ENCODE measurements around the gene CORO1A. TPM values are rescaled to one million over a fixed set of nuclear protein-coding genes. Genes with fewer than 3 reads are reported as not detected.

The CORO1A gene
- total and polyA plus RNA-seq, 2 experiments from 2014 or later, result 1.7 to 4.8 TPM

DNA sequence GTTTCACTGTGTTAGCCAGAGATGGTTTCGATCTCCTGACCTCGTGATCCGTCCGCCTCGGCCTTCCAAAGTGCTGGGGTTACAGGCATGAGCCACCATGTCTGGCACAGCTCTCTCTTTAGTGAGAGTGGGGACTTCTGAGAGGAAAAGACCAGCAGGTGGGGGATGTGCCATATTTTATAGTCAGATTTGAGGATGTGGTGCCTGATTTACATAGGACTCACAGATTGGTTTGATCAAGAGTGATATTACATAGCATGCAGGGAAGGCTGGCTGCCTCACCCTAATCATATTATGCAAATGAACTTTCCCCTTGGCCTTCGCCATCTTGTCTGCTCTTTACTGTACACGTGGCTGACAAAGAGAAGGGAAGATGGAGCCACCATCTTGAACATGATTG, 32.3 kb upstream of the CORO1A start:
- in situ Hi-C loops (cut with MboI), result no loop called here
- 67 to 73% methylated on average over 7 of the region's 7 CpGs for WGBS, 2 experiments (ENCODE audit: low coverage in 1 of 2, low lambda C conversion rate in 2 of 2, missing lambda C conversion rate in 2 of 2)
- H3K79me2 ChIP-seq (ENCODE audit: insufficient read depth), result no peaks in the 10 kb centered on the region

DNA sequence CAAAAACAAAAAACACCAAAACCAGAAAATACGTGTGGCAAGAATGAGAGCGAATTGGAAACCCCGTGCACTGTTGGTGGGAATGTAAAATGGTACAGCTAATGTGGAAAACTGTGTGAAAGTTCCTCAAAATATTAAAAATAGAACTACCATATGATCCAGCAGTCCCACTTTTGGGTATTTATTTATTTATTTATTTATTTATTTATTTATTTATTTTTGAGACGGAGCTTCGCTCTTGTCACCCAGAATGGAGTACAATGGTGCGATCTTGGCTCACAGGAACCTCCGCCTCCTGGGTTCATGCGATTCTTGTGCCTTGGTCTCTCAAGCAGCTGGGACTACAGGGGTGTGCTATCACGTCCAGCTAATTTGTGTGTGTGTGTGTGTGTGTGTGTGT, 30.9 kb upstream of the CORO1A start:
- no peaks in the 10 kb centered on the region for H4K20me1 ChIP-seq (ENCODE audit: insufficient read depth)
- in situ Hi-C loops (cut with MboI), result no loop called here
- no peak overlapping the region for H2AFZ ChIP-seq
- no peaks in the 10 kb centered on the region for H3K9me2 ChIP-seq (ENCODE audit: insufficient read depth)
- TF ChIP-seq EZH2 (IDR thresholded peaks at IDR 0.05; ENCODE audit: insufficient read depth, poor library complexity, severe bottlenecking) (no peak), EZH2phosphoT487 (IDR thresholded peaks at IDR 0.05; ENCODE audit: insufficient read depth, low read depth) (no peak)
- H3K4me3 ChIP-seq, result no peak overlapping the region
- H3K27me3 ChIP-seq (replicated peaks; ENCODE audit: insufficient read depth), result no peaks in the 10 kb centered on the region
- no peaks in the 10 kb centered on the region for H3F3A ChIP-seq (ENCODE audit: insufficient read depth)
- H3K9me3 ChIP-seq (ENCODE audit: low read depth), result peaks cover 5% of the 10 kb centered on the region
- no peaks in the 10 kb centered on the region for H3K36me3 ChIP-seq (ENCODE audit: low read depth)
- 84 to 85% methylated on average over 9 of the region's 9 CpGs for WGBS, 2 experiments (ENCODE audit: low coverage in 1 of 2, low lambda C conversion rate in 2 of 2, missing lambda C conversion rate in 2 of 2)
- no peaks in the 10 kb centered on the region for H3K4me1 ChIP-seq (ENCODE audit: insufficient read depth)
- H3K4me2 ChIP-seq (ENCODE audit: unreplicated experiment), result no peak overlapping the region
- H3K27ac ChIP-seq, result no peak overlapping the region
- H3K79me2 ChIP-seq (ENCODE audit: insufficient read depth), result no peaks in the 10 kb centered on the region
- no peak overlapping the region for H3K9ac ChIP-seq
- DNase-seq, result no peak

More for the DNA sequence above, 32.3 kb upstream of the CORO1A start:
- Histone ChIP-seq H4K20me1 (ENCODE audit: insufficient read depth) (no peaks in the 10 kb centered on the region), H3K9me2 (ENCODE audit: insufficient read depth) (no peaks in the 10 kb centered on the region), H3K4me2 (ENCODE audit: unreplicated experiment) (no peak overlapping the region), H3K9me3 (ENCODE audit: low read depth) (peaks cover 5% of the 10 kb centered on the region), H3K4me1 (ENCODE audit: insufficient read depth) (no peaks in the 10 kb centered on the region), H3K27me3 (replicated peaks; ENCODE audit: insufficient read depth) (no peaks in the 10 kb centered on the region), H3K9ac (no peak overlapping the region), H3F3A (ENCODE audit: insufficient read depth) (no peaks in the 10 kb centered on the region), H3K4me3 (no peak overlapping the region), H3K27ac (no peak overlapping the region), H3K36me3 (ENCODE audit: low read depth) (no peaks in the 10 kb centered on the region), H2AFZ (no peak overlapping the region)
- TF ChIP-seq EZH2phosphoT487 (IDR thresholded peaks at IDR 0.05; ENCODE audit: insufficient read depth, low read depth) (no peak), EZH2 (IDR thresholded peaks at IDR 0.05; ENCODE audit: insufficient read depth, poor library complexity, severe bottlenecking) (no peak)
- no peak for DNase-seq

DNA sequence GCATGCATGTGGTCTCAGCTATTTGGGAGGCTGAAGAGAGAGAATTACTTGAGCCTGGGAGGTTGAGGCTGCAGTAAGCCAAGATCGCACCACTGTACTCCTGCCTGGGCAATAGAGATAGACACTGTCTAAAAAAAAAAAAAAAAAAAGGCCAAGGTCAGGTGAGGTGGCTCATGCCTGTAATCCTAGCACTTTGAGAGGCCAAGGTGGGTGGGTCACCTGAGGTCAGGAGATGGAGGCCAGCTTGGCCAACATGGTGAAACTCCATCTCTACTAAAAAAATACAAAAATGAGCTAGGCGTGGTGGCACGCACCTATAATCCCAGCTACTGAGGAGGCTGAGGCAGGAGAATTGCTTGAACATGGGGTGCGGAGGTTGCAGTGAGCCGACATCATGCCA, 28.2 kb upstream of the CORO1A start:
- H3K27ac ChIP-seq, result no peak overlapping the region
- no peaks in the 10 kb centered on the region for H3K27me3 ChIP-seq (replicated peaks; ENCODE audit: insufficient read depth)
- DNase-seq, result no peak
- no peak overlapping the region for H3K9ac ChIP-seq
- H2AFZ ChIP-seq, result no peak overlapping the region
- H3K36me3 ChIP-seq (ENCODE audit: low read depth), result no peaks in the 10 kb centered on the region
- TF ChIP-seq EZH2 (IDR thresholded peaks at IDR 0.05; ENCODE audit: insufficient read depth, poor library complexity, severe bottlenecking) (no peak), EZH2phosphoT487 (IDR thresholded peaks at IDR 0.05; ENCODE audit: insufficient read depth, low read depth) (no peak)
- H4K20me1 ChIP-seq (ENCODE audit: insufficient read depth), result no peaks in the 10 kb centered on the region
- in situ Hi-C loops (cut with MboI), result no loop called here
- 81 to 86% methylated on average over 5 of the region's 5 CpGs for WGBS, 2 experiments (ENCODE audit: low coverage in 1 of 2, low lambda C conversion rate in 2 of 2, missing lambda C conversion rate in 2 of 2)
- no peaks in the 10 kb centered on the region for H3K79me2 ChIP-seq (ENCODE audit: insufficient read depth)
- H3K4me1 ChIP-seq (ENCODE audit: insufficient read depth), result no peaks in the 10 kb centered on the region
- H3F3A ChIP-seq (ENCODE audit: insufficient read depth), result no peaks in the 10 kb centered on the region
- no peaks in the 10 kb centered on the region for H3K9me3 ChIP-seq (ENCODE audit: low read depth)
- no peak overlapping the region for H3K4me3 ChIP-seq
- H3K4me2 ChIP-seq (ENCODE audit: unreplicated experiment), result no peak overlapping the region
- no peaks in the 10 kb centered on the region for H3K9me2 ChIP-seq (ENCODE audit: insufficient read depth)

DNA sequence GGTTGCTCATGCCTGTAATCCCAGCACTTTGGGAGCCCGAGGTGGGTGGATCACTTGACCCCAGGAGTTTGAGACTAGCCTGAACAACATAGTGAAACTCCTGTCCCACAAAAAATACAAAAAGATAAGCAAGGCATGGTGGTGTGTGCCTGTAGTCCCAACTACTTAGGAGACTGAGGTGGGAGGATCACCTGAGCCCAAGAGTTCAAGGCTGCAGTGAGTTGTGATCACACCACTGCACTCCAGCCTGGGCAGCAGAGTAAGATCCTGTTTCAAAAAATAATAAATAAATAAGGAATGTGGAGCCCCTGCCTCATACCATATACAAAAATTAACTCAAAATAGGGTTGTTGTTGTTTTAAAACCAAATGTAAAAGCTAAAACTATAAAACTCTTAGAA, 26.2 kb upstream of the CORO1A start:
- Histone ChIP-seq H2AFZ (no peak overlapping the region), H3K9me3 (ENCODE audit: low read depth) (no peaks in the 10 kb centered on the region), H3K4me1 (ENCODE audit: insufficient read depth) (no peaks in the 10 kb centered on the region), H3K27me3 (replicated peaks; ENCODE audit: insufficient read depth) (no peaks in the 10 kb centered on the region), H3K4me2 (ENCODE audit: unreplicated experiment) (no peak overlapping the region), H3F3A (ENCODE audit: insufficient read depth) (no peaks in the 10 kb centered on the region), H4K20me1 (ENCODE audit: insufficient read depth) (no peaks in the 10 kb centered on the region), H3K4me3 (no peak overlapping the region), H3K36me3 (ENCODE audit: low read depth) (no peaks in the 10 kb centered on the region), H3K9ac (no peak overlapping the region), H3K9me2 (ENCODE audit: insufficient read depth) (no peaks in the 10 kb centered on the region), H3K79me2 (ENCODE audit: insufficient read depth) (no peaks in the 10 kb centered on the region), H3K27ac (no peak overlapping the region)
- 0% methylated on average over 1 of the region's 1 CpG for WGBS, 2 experiments (ENCODE audit: low coverage in 1 of 2, low lambda C conversion rate in 2 of 2, missing lambda C conversion rate in 2 of 2)
- TF ChIP-seq EZH2 (IDR thresholded peaks at IDR 0.05; ENCODE audit: insufficient read depth, poor library complexity, severe bottlenecking) (no peak), EZH2phosphoT487 (IDR thresholded peaks at IDR 0.05; ENCODE audit: insufficient read depth, low read depth) (no peak)
- in situ Hi-C loops (cut with MboI), result no loop called here
- DNase-seq, result no peak

DNA sequence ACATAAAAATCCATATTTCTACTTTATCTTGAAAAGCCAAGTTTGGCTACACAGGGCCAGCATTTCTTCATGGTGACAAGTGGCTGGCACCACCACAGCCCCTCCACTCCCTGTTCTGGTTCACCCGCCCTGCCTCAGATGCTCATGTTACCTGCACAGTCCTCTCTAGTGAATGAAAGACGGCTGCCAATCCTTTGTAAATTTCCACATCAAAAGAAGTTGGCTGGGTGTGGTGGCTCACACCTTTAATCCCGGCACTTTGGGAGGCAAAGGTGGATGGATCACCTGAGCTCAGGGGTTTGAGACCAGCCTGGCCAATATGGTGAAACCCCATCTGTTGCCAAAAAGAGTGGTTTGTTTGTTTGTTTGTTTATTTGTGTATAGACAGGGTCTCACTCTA, 19.9 kb upstream of the CORO1A start:
- no peak overlapping the region for H3K9ac ChIP-seq

More for the DNA sequence above, 19.9 kb upstream of the CORO1A start:
- in situ Hi-C loops (cut with MboI), result no loop called here
- Histone ChIP-seq H4K20me1 (ENCODE audit: insufficient read depth) (no peaks in the 10 kb centered on the region), H3K27ac (no peak overlapping the region), H3K4me1 (ENCODE audit: insufficient read depth) (no peaks in the 10 kb centered on the region), H3K4me2 (ENCODE audit: unreplicated experiment) (no peak overlapping the region), H3F3A (ENCODE audit: insufficient read depth) (no peaks in the 10 kb centered on the region), H3K9me3 (ENCODE audit: low read depth) (no peaks in the 10 kb centered on the region), H3K36me3 (ENCODE audit: low read depth) (no peaks in the 10 kb centered on the region), H3K9me2 (ENCODE audit: insufficient read depth) (no peaks in the 10 kb centered on the region), H2AFZ (no peak overlapping the region), H3K79me2 (ENCODE audit: insufficient read depth) (no peaks in the 10 kb centered on the region), H3K27me3 (replicated peaks; ENCODE audit: insufficient read depth) (no peaks in the 10 kb centered on the region), H3K4me3 (no peak overlapping the region)
- WGBS, 2 experiments (ENCODE audit: low coverage in 1 of 2, low lambda C conversion rate in 2 of 2, missing lambda C conversion rate in 2 of 2), result 55 to 57% methylated on average over 3 of the region's 3 CpGs
- TF ChIP-seq EZH2 (IDR thresholded peaks at IDR 0.05; ENCODE audit: insufficient read depth, poor library complexity, severe bottlenecking), result no peak
- no peak for TF ChIP-seq EZH2phosphoT487 (IDR thresholded peaks at IDR 0.05; ENCODE audit: insufficient read depth, low read depth)
- no peak for DNase-seq

All from GM23248 (cell line).